GM12878 (cell line): Measurements from ENCODE around the gene TEX2.

Experiments
- CTCF ChIP-seq, 3 experiments: IDR thresholded peaks in 2 of 3; conservative IDR thresholded peaks in 1 of 3; 2 replicates each; pipeline ENCODE4 v1.5.1; 2011; ENCODE audit warnings: low read depth in 3 of 3, low read length in 3 of 3, mild to moderate bottlenecking in 3 of 3, control low read depth in 2 of 3, moderate library complexity in 2 of 3, inconsistent platforms in 1 of 3, mixed read lengths in 1 of 3; ENCODE audit not compliant: control insufficient read depth in 2 of 3, insufficient read depth in 1 of 3; ENCODE audit errors: extremely low read depth in 1 of 3
- LARP7 ChIP-seq: fragments of 450-650 bp; IDR thresholded peaks from 2 replicates; pipeline ENCODE4 v1.6.1; 2017; ENCODE audit warnings: mild to moderate bottlenecking
- NR2C2 ChIP-seq: IDR thresholded peaks from 2 replicates; pipeline ENCODE4 v1.6.1; 2011; ENCODE audit warnings: borderline replicate concordance, low read depth; ENCODE audit not compliant: control insufficient read depth, insufficient read length
- POLR2A ChIP-seq: IDR thresholded peaks from 2 replicates; pipeline ENCODE4 v1.6.1; 2011; ENCODE audit warnings: low read depth, mild to moderate bottlenecking, low read length
- RELA ChIP-seq: fragments of 450-650 bp; IDR thresholded peaks from 2 replicates; pipeline ENCODE4 v1.8.0; 2014; ENCODE audit warnings: borderline replicate concordance; ENCODE audit not compliant: partially characterized antibody
- SPI1 ChIP-seq: IDR thresholded peaks from 2 replicates; pipeline ENCODE4 v1.6.1; 2011; ENCODE audit warnings: low read depth, mild to moderate bottlenecking, low read length, moderate library complexity, borderline replicate concordance; ENCODE audit not compliant: insufficient read depth
- ZNF274 ChIP-seq: IDR thresholded peaks from one replicate; pipeline ENCODE4 v1.8.0; 2011; ENCODE audit not compliant: insufficient read length, insufficient read depth
- TF ChIP-seq, protein P1 (sequence below): IDR thresholded peaks from 2 replicates; pipeline ENCODE4 v1.6.1; 2012; ENCODE audit warnings: low read depth, low read length, improper control_type of control experiment
- TF ChIP-seq, protein P2 (sequence below): IDR thresholded peaks from 2 replicates; pipeline ENCODE4 v1.6.1; 2012; ENCODE audit warnings: low read length, inconsistent platforms

DNA sequence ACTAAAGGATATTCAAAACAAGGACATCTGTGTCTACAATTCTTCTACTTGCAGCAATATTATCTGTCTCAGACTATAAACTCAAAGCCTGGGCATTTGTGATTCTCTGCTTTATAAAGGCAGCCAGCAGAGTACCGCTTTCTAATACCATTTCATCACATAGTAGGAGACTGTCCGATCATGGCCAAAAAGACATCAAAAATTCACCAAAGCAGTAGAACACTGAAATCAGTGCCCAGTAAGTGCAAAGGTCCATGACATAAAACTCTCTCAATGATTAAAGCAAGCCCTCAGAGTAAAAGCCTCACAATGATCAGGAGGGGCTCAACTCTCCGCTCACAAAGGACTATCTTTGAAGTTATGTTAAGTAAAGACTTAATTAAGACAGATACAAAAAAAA, 156.1 kb downstream of the TEX2 start:
- TF ChIP-seq, protein P1, sequence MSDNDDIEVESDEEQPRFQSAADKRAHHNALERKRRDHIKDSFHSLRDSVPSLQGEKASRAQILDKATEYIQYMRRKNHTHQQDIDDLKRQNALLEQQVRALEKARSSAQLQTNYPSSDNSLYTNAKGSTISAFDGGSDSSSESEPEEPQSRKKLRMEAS: no peak
- TF ChIP-seq CTCF (IDR thresholded peaks at IDR 0.05 in 2 of 3, conservative IDR thresholded peaks at IDR 0.05 in 1 of 3; ENCODE audit: control insufficient read depth in 2 of 3, extremely low read depth in 1 of 3, insufficient read depth in 1 of 3, low read depth in 3 of 3, low read length in 3 of 3) (no peak), POLR2A (no peak), LARP7 (no peak), RELA (no peak), NR2C2 (no peak), SPI1 (no peak), ZNF274 (no peak)
- TF ChIP-seq, protein P2, sequence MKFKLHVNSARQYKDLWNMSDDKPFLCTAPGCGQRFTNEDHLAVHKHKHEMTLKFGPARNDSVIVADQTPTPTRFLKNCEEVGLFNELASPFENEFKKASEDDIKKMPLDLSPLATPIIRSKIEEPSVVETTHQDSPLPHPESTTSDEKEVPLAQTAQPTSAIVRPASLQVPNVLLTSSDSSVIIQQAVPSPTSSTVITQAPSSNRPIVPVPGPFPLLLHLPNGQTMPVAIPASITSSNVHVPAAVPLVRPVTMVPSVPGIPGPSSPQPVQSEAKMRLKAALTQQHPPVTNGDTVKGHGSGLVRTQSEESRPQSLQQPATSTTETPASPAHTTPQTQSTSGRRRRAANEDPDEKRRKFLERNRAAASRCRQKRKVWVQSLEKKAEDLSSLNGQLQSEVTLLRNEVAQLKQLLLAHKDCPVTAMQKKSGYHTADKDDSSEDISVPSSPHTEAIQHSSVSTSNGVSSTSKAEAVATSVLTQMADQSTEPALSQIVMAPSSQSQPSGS: no peak
